Heart left ventricle (tissue), 16 donors: Measurements from ENCODE around the gene GPR153. TPM values are rescaled to one million over a fixed set of nuclear protein-coding genes. Genes with fewer than 3 reads are reported as not detected.

Experiments
- ATAC-seq, 4 donors: fragments of 200-7000 bp; cut with Tn5 transposase; one replicate each; pipeline ENCODE4 v1.9.1; 2020 to 2022; ENCODE audit warnings: moderate library complexity in 4 of 4, mild to moderate bottlenecking in 3 of 4, moderate number of reproducible peaks in 1 of 4
- DNase-seq, 5 donors: peaks; one replicate each; pipeline ENCODE4 v3.0.0-alpha.2; 2020
- H3K27ac ChIP-seq, 12 donors: fragments of 200-600 bp; sonication (generic) in 4 of 12; one replicate each; pipeline versions ENCODE4 v1.5.0 to v1.8.0; 2016 to 2022; ENCODE audit warnings: mild to moderate bottlenecking in 2 of 12
- H3K27me3 ChIP-seq, 9 donors: fragments of 200-600 bp; sonication (generic) in 2 of 9; one replicate each; pipeline versions ENCODE4 v1.5.1 to v1.8.0; 2016 to 2022; ENCODE audit warnings: mild to moderate bottlenecking in 3 of 9
- H3K36me3 ChIP-seq, 9 donors: fragments of 200-600 bp; sonication (generic) in 2 of 9; one replicate each; pipeline versions ENCODE4 v1.5.0 to v1.8.0; 2018 to 2022; ENCODE audit warnings: mild to moderate bottlenecking in 2 of 9
- H3K4me1 ChIP-seq, 12 donors: fragments of 200-600 bp; sonication (generic) in 4 of 12; one replicate each; pipeline versions ENCODE4 v1.5.0 to v1.8.0; 2016 to 2022; ENCODE audit warnings: mild to moderate bottlenecking in 3 of 12
- H3K4me3 ChIP-seq, 12 donors: fragments of 200-600 bp; sonication (generic) in 4 of 12; one replicate each; pipeline versions ENCODE4 v1.5.0 to v1.8.0; 2017 to 2022; ENCODE audit warnings: mild to moderate bottlenecking in 9 of 12, moderate library complexity in 4 of 12
- H3K9me3 ChIP-seq, 12 donors: fragments of 200-600 bp; sonication (generic) in 4 of 12; one replicate each; pipeline versions ENCODE4 v1.5.0 to v1.8.0; 2016 to 2022; ENCODE audit warnings: mild to moderate bottlenecking in 1 of 12
- CTCF ChIP-seq, 12 donors: fragments of 200-600 bp; sonication (generic) in 4 of 12; IDR thresholded peaks; one replicate each; pipeline versions ENCODE4 v1.5.0 to v1.8.0; 2018 to 2022; ENCODE audit warnings: antibody characterized with exemption in 12 of 12, mild to moderate bottlenecking in 5 of 12
- POLR2A ChIP-seq, 2 donors: fragments of 450-650 bp; IDR thresholded peaks; one replicate each; pipeline ENCODE4 v1.6.1; 2017; ENCODE audit warnings: antibody characterized with exemption in 2 of 2, mild to moderate bottlenecking in 2 of 2, moderate library complexity in 2 of 2
- WGBS, 4 donors: extraction: QIAGEN DNeasy Blood & Tissue Kit in 2 of 4; methylation state at CpG; one replicate each; pipeline versions ENCODE4 v1.1.5 to v1.1.7; 2013 to 2018; 5-methylcytosine and 5-hydroxymethylcytosine counted together
- intact Hi-C, 10 donors: fragments of 100-400 bp; cut with DNase I; formaldehyde crosslinking; loops; one replicate each; pipeline versions ENCODE4 v1.11.1 to v1.14.2; 2022
- polyA plus RNA-seq, 2 donors: library from polyadenylated mRNA; stranded (reverse); fragments of 200-250 nt; gene quantifications; one replicate each; pipeline ENCODE4 v1.2.3, GENCODE V29; 2013
- total RNA-seq, 9 donors: library from RNA; depleted of rRNA in 2 of 9; stranded (reverse); fragments of >200 nt in 2 of 9; fragmentation: NEBNext Ultra II Directional in 3 of 9; extraction: Animal tissue kit (Norgen Biotek cat#: 25700) in 3 of 9; gene quantifications; one replicate each; pipeline versions ENCODE4 v1.1.0 to v1.2.4, GENCODE V29; 2016 to 2023
- donor health status: ischemic (EF 13 %, LVEDD 7.1; RV severe dilation, severe dysfunction).
- donor health status: healthy with polysubstance abuse.
- donor health status: DM: no; HTN: yes; CAD: no.
- donor health status: DM: no; HTN: no; CAD: no.
- donor health status: ischemic (EF 25% LVEDD 6.9; RV normal size, moderate dysfunction).
- donor health status: ischemic (EF 25% LVEDD 5.7; RV mildly dilated, moderate dysfunction).
- donor health status: healthy.
- donor health status: DM: yes; HTN: yes; CAD: no.
- donor health status: ischemic (EF 35%, LVEDD 5.7; RV mildly dilated, moderate dysfunction).
- donor health status: nonischemic (EF 11% LVEDD 7.7; RV severe dilation, severe dysfunction).
- donor health status: DM: yes; HTN: yes; CAD: no.
- donor health status: PGD.
- donor health status: ischemic (EF 29% LVEDD 5.4; RV normal size, mild dysfunction).
- donor health status: nonischemic (EF 23%, LVEDD 6.1; RV moderate dilation, normal function).

Gene GPR153
- total and polyA plus RNA-seq, 11 donors, result 2.7 to 30.0 (median 4.7) TPM

GRCh38 chr1:6251681-6252373, 9.1 kb downstream of the GPR153 start:
- no peak for ATAC-seq
- Histone ChIP-seq H3K9me3 (no peaks in the 10 kb centered on the region), H3K36me3 (peaks cover 0 to 4% (median 0%) of the 10 kb centered on the region in 9 donors), H3K27me3 (peaks cover 2 to 52% (median 23%) of the 10 kb centered on the region in 9 donors), H3K4me1 (peaks cover 0 to 17% (median 4%) of the 10 kb centered on the region in 12 donors), H3K27ac (no peak overlapping the region), H3K4me3 (no peak overlapping the region)
- WGBS, 4 donors, result 78 to 82% (median 80%) methylated on average over 15 of the region's 15 CpGs
- DNase-seq, result no peak
- intact Hi-C loops, result no loop called here
- TF ChIP-seq POLR2A (IDR thresholded peaks at IDR 0.05), result no peak
- no peak for TF ChIP-seq CTCF (IDR thresholded peaks at IDR 0.05)

GRCh38 chr1:6251233-6251632, 9.7 kb downstream of the GPR153 start:
- Histone ChIP-seq H3K9me3 (no peaks in the 10 kb centered on the region), H3K27ac (no peak overlapping the region), H3K27me3 (peaks cover 2 to 58% (median 28%) of the 10 kb centered on the region in 9 donors), H3K4me3 (no peak overlapping the region), H3K36me3 (peaks cover 0 to 4% (median 0%) of the 10 kb centered on the region in 9 donors), H3K4me1 (peaks cover 0 to 23% (median 8%) of the 10 kb centered on the region in 12 donors)
- intact Hi-C loops, result no loop called here
- no peak for TF ChIP-seq POLR2A (IDR thresholded peaks at IDR 0.05)
- no peak for TF ChIP-seq CTCF (IDR thresholded peaks at IDR 0.05)
- no peak for DNase-seq
- no peak for ATAC-seq
- WGBS, 4 donors, result 83 to 88% (median 84%) methylated on average over 18 to 19 of the region's 19 CpGs

GRCh38 chr1:6249739-6250689, 10.9 kb downstream of the GPR153 start:
- 16 to 33% (median 20%) methylated on average over 26 to 71 of the region's 71 CpGs for WGBS, 4 donors

More at GRCh38 chr1:6249739-6250689, 10.9 kb downstream of the GPR153 start:
- DNase-seq (peak in 1 of 5 donors; percentile 57), ATAC-seq (no peak)
- Histone ChIP-seq H3K9me3 (no peaks in the 10 kb centered on the region), H3K4me3 (no peak overlapping the region), H3K27ac (no peak overlapping the region), H3K36me3 (peaks cover 0 to 4% (median 0%) of the 10 kb centered on the region in 9 donors), H3K27me3 (peaks cover 8 to 70% (median 39%) of the 10 kb centered on the region in 9 donors), H3K4me1 (peaks cover 0 to 35% (median 17%) of the 10 kb centered on the region in 12 donors)
- intact Hi-C loops, result loop anchor here in 8 of 10 donors (2.0 to 10.0 kb wide), 10 partner anchors 32 to 208 kb away; no protein-coding TSS in a partner anchor
- TF ChIP-seq POLR2A (IDR thresholded peaks at IDR 0.05) (no peak), CTCF (IDR thresholded peaks at IDR 0.05) (no peak)
